ENCODE data around the gene PARP4. TPM values are rescaled to one million over a fixed set of nuclear protein-coding genes. Genes with fewer than 3 reads are reported as not detected.
"Not testable (repeated sequence)": the region's sequence is repeated elsewhere in the genome, so short reads cannot be mapped to it uniquely, and the experiment has no call there.

PARP4 gene
- total RNA-seq, 1 donor from 2014 or later: 31.5 TPM

- DNase-seq (ENCODE audit: extremely low spot score, unreplicated experiment): no peak
- H3K4me1 Mint-ChIP-seq (ENCODE audit: unreplicated experiment): peaks cover 19% of the 10 kb centered on the region
- H3K9me3 Mint-ChIP-seq (ENCODE audit: unreplicated experiment): no peaks in the 10 kb centered on the region
- no peak for TF ChIP-seq CTCF (IDR thresholded peaks at IDR 0.05)
- H3K36me3 Mint-ChIP-seq (ENCODE audit: unreplicated experiment): peaks cover 6% of the 10 kb centered on the region
- H3K27me3 Mint-ChIP-seq (ENCODE audit: unreplicated experiment): peaks cover 3% of the 10 kb centered on the region
- peak overlapping the region; percentile 85 for H3K4me3 Mint-ChIP-seq (ENCODE audit: unreplicated experiment)
- peak overlapping the region; percentile 97 for H3K27ac Mint-ChIP-seq (ENCODE audit: unreplicated experiment)
Observed at GRCh38 chr13:24511019-24511815, 1.4 kb downstream of the PARP4 start.

DNA sequence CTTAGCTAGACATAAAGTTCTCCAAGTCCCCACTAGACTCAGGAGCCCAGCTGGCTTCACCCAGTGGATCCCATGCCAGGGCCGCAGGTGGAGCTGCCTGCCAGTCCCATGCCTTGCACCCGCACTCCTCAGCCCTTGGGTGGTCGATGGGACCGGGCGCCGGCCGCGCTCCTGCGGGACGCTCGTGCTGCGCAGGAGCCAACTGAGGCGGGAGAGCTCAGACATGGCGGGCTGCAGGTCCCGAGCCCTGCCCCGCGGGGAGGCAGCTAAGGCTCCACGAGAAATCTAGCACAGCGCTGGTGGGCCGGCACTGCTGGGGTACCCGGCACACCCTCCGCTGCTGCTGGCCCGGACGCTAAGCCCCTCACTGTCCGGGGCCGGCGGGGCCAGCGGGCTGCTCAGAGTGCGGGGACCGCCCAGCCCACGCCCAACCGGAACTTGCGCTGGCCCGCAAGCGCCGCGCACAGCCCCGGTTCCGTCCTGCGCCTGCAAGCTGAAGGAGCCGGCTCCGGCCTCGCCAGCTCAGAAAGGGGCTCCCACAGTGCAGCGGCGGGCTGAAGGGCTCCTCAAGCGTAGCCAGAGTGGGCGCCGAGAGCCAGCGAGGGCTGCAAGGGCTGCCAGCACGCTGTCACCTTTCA is 5.8 kb downstream of the PARP4 start:
- TF ChIP-seq CTCF (IDR thresholded peaks at IDR 0.05): no peak
- Mint-ChIP-seq H3K36me3 (ENCODE audit: unreplicated experiment) (peaks cover 6% of the 10 kb centered on the region), H3K9me3 (ENCODE audit: unreplicated experiment) (no peaks in the 10 kb centered on the region), H3K27me3 (ENCODE audit: unreplicated experiment) (no peaks in the 10 kb centered on the region), H3K4me1 (ENCODE audit: unreplicated experiment) (peaks cover 27% of the 10 kb centered on the region), H3K27ac (ENCODE audit: unreplicated experiment) (no peak overlapping the region), H3K4me3 (ENCODE audit: unreplicated experiment) (no peak overlapping the region)
- no peak for DNase-seq (ENCODE audit: extremely low spot score, unreplicated experiment)

DNA sequence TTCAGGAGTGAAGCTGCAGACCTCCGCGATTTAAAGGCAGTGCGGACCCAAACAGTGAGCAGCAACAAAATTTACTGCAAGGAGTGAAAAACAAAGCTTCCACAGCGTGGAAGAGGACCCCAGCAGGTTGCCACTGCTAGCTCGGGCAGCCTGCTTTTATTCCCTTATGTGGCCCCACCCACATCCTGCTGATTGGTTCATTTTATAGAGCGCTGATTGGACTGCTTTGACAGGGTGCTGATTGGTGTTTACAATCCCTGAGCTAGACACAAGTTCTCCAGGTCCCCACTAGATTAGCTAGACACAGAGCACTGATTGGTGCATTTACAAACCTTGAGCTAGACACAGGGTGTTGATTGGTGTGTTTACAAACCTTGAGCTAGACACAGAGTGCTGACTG is 6.3 kb downstream of the PARP4 start:
- H3K27ac Mint-ChIP-seq (ENCODE audit: unreplicated experiment); H3K9me3 Mint-ChIP-seq (ENCODE audit: unreplicated experiment); DNase-seq (ENCODE audit: extremely low spot score, unreplicated experiment); H3K4me3 Mint-ChIP-seq (ENCODE audit: unreplicated experiment); H3K36me3 Mint-ChIP-seq (ENCODE audit: unreplicated experiment); H3K27me3 Mint-ChIP-seq (ENCODE audit: unreplicated experiment): not testable (repeated sequence)
- H3K4me1 Mint-ChIP-seq (ENCODE audit: unreplicated experiment): peaks cover 26% of the 10 kb centered on the region

DNA sequence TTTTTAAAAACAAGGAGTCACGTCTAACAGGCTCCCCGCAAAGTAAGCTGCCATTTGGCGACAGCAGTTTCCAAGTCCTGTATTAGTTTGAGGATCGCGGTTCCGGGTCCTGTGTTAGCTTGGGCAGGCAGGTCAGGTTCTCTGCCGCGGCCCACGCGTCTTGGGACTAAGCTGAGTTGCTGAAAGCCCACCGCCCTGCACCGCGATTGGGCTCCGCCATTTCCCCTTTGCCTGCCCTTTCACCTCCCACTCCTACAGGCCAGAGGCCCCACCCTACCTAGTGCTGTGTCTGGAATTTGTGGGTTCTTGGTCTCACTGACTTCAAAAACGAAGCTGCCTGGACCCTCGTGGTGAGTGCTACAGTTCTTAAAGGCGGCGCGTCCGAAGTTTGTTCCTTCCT is 6.8 kb downstream of the PARP4 start:
- Mint-ChIP-seq H3K36me3 (ENCODE audit: unreplicated experiment) (peaks cover 6% of the 10 kb centered on the region), H3K9me3 (ENCODE audit: unreplicated experiment) (no peaks in the 10 kb centered on the region), H3K27me3 (ENCODE audit: unreplicated experiment) (no peaks in the 10 kb centered on the region), H3K4me3 (ENCODE audit: unreplicated experiment) (no peak overlapping the region), H3K27ac (ENCODE audit: unreplicated experiment) (no peak overlapping the region), H3K4me1 (ENCODE audit: unreplicated experiment) (peaks cover 26% of the 10 kb centered on the region)
- no peak for DNase-seq (ENCODE audit: extremely low spot score, unreplicated experiment)
- no peak for TF ChIP-seq CTCF (IDR thresholded peaks at IDR 0.05)

GRCh38 chr13:24505256-24505655 is 7.3 kb downstream of the PARP4 start:
- no peak for DNase-seq (ENCODE audit: extremely low spot score, unreplicated experiment)
- Mint-ChIP-seq H3K27me3 (ENCODE audit: unreplicated experiment) (no peaks in the 10 kb centered on the region), H3K27ac (ENCODE audit: unreplicated experiment) (no peak overlapping the region), H3K4me1 (ENCODE audit: unreplicated experiment) (peaks cover 28% of the 10 kb centered on the region), H3K9me3 (ENCODE audit: unreplicated experiment) (no peaks in the 10 kb centered on the region), H3K4me3 (ENCODE audit: unreplicated experiment) (no peak overlapping the region), H3K36me3 (ENCODE audit: unreplicated experiment) (peaks cover 6% of the 10 kb centered on the region)
- TF ChIP-seq CTCF (IDR thresholded peaks at IDR 0.05): no peak

Data from osteocyte (in vitro differentiated cells).